Measurements from ENCODE around the gene C1S.
A peak's percentile ranks its signal among the peaks of the same experiment; 100 is the strongest.
"Not testable (repeated sequence)": the region's sequence is repeated elsewhere in the genome, so short reads cannot be mapped to it uniquely, and the experiment has no call there.

Gene C1S

GRCh38 chr12:7060353-7060954 lies at the start of gene C1S:
Gene C1S (plus strand): TSS chr12:7060718. CDS start chr12:7061913, 1,195 bp downstream.
- no peak for DNase-seq

- DNase-seq = not testable (repeated sequence)
These were observed 49.1 kb upstream of the C1S start for GRCh38 chr12:7011398-7011797.

- DNase-seq = no peak
These were observed 48.4 kb upstream of the C1S start for GRCh38 chr12:7012024-7012607.

GRCh38 chr12:7013101-7013500 lies 47.4 kb upstream of the C1S start:
- no peak for DNase-seq

- no peak for DNase-seq
These were observed 44.8 kb upstream of the C1S start for GRCh38 chr12:7015555-7016370.

- no peak for DNase-seq
These were observed 43.5 kb upstream of the C1S start for GRCh38 chr12:7016958-7017571.

- DNase-seq = peak; percentile 60
These were observed 42.6 kb upstream of the C1S start for GRCh38 chr12:7017870-7018349.

GRCh38 chr12:7018350-7019042 lies 42.0 kb upstream of the C1S start, which contains the start of gene LPCAT3:
Gene LPCAT3 (minus strand): TSS chr12:7018476. CDS start chr12:7018424, 52 bp downstream.
- DNase-seq = peak; percentile 68

GRCh38 chr12:7019043-7019569 lies 41.4 kb upstream of the C1S start:
- DNase-seq = peak; percentile 46

- DNase-seq = no peak
These were observed 38.6 kb upstream of the C1S start for GRCh38 chr12:7021956-7022355.

GRCh38 chr12:7023114-7023513 lies 37.4 kb upstream of the C1S start:
- no peak for DNase-seq

- no peak for DNase-seq
These were observed 33.7 kb upstream of the C1S start for GRCh38 chr12:7026854-7027253.

GRCh38 chr12:7031306-7031705 lies 29.2 kb upstream of the C1S start:
- no peak for DNase-seq

GRCh38 chr12:7032990-7033389 lies 27.5 kb upstream of the C1S start:
- DNase-seq = no peak

GRCh38 chr12:7034464-7034863 lies 26.1 kb upstream of the C1S start:
- no peak for DNase-seq

GRCh38 chr12:7035463-7035862 lies 25.1 kb upstream of the C1S start:
- no peak for DNase-seq

- DNase-seq = not testable (repeated sequence)
These were observed 23.1 kb upstream of the C1S start for GRCh38 chr12:7037411-7037810.

GRCh38 chr12:7038591-7038990 lies 21.9 kb upstream of the C1S start:
- no peak for DNase-seq

- DNase-seq = no peak
These were observed 21.1 kb upstream of the C1S start for GRCh38 chr12:7039403-7039802.

- no peak for DNase-seq
These were observed 17.7 kb upstream of the C1S start for GRCh38 chr12:7042842-7043241.

- DNase-seq = no peak
These were observed 14.6 kb upstream of the C1S start for GRCh38 chr12:7045913-7046312.

- no peak for DNase-seq
These were observed 14.0 kb upstream of the C1S start for GRCh38 chr12:7046383-7047105.

Measured in NCI-H524 treated with DMSO at 0.1 percent for 48 hours (cell line).